Heart right ventricle (tissue), 16 donors: ENCODE data around the gene ARRDC5. TPM values are rescaled to one million over a fixed set of nuclear protein-coding genes. Genes with fewer than 3 reads are reported as not detected.

Experiments
- ATAC-seq, 8 donors: fragments of 200-7000 bp; cut with Tn5 transposase; one replicate each; pipeline ENCODE4 v1.9.1; 2020; ENCODE audit warnings: mild to moderate bottlenecking in 8 of 8, moderate library complexity in 8 of 8, moderate number of reproducible peaks in 1 of 8
- DNase-seq, 2 donors: peaks; one replicate each; pipeline ENCODE4 v3.0.0-alpha.2; 2020
- H3K27ac ChIP-seq, 10 donors: fragments of 200-600 bp; sonication (generic) in 2 of 10; one replicate each; pipeline versions ENCODE4 v1.5.0 to v1.8.0; 2020 to 2022; ENCODE audit warnings: mild to moderate bottlenecking in 3 of 10
- H3K27me3 ChIP-seq, 7 donors: fragments of 200-600 bp; one replicate each; pipeline ENCODE4 v1.8.0; 2021 to 2022; ENCODE audit warnings: mild to moderate bottlenecking in 2 of 7
- H3K36me3 ChIP-seq, 9 donors: fragments of 200-600 bp; sonication (generic) in 1 of 9; one replicate each; pipeline versions ENCODE4 v1.5.0 to v1.8.0; 2020 to 2022; ENCODE audit warnings: mild to moderate bottlenecking in 2 of 9
- H3K4me1 ChIP-seq, 9 donors: fragments of 200-600 bp; sonication (generic) in 1 of 9; one replicate each; pipeline versions ENCODE4 v1.5.0 to v1.8.0; 2020 to 2022; ENCODE audit warnings: mild to moderate bottlenecking in 4 of 9
- H3K4me3 ChIP-seq, 10 donors: fragments of 200-600 bp; sonication (generic) in 2 of 10; one replicate each; pipeline versions ENCODE4 v1.5.0 to v1.8.0; 2020 to 2022; ENCODE audit warnings: mild to moderate bottlenecking in 7 of 10, moderate library complexity in 2 of 10
- H3K9me3 ChIP-seq, 11 donors: fragments of 200-600 bp in 10 of 11; sonication (generic) in 2 of 11; one replicate each; pipeline versions ENCODE4 v1.5.0 to v1.8.0; 2013 to 2022; ENCODE audit warnings: mild to moderate bottlenecking in 2 of 11, control low read depth in 1 of 11, moderate library complexity in 1 of 11
- CTCF ChIP-seq, 9 donors: fragments of 200-600 bp; sonication (generic) in 2 of 9; IDR thresholded peaks; one replicate each; pipeline versions ENCODE4 v1.5.0 to v1.8.0; 2021 to 2022; ENCODE audit warnings: antibody characterized with exemption in 9 of 9, mild to moderate bottlenecking in 5 of 9, moderate library complexity in 1 of 9
- WGBS, 2 donors: extraction: QIAGEN DNeasy Blood & Tissue Kit; methylation state at CpG; one replicate each; pipeline ENCODE4 v1.1.7; 2013; ENCODE audit warnings: inconsistent platforms in 1 of 2; 5-methylcytosine and 5-hydroxymethylcytosine counted together
- intact Hi-C, 10 donors: fragments of 100-400 bp; cut with DNase I; formaldehyde crosslinking; loops; one replicate each; pipeline versions ENCODE4 v1.11.1 to v1.14.2; 2022
- polyA plus RNA-seq, 2 donors: library from polyadenylated mRNA; stranded (reverse); fragments of 200-250 nt; gene quantifications; one replicate each; pipeline ENCODE4 v1.2.3, GENCODE V29; 2013
- total RNA-seq, 10 donors: library from RNA; stranded (reverse); fragmentation: NEBNext Ultra II Directional in 3 of 10; extraction: Animal tissue kit (Norgen Biotek cat#: 25700) in 3 of 10; gene quantifications; one replicate each; pipeline versions ENCODE4 v1.2.1 to v1.2.4, GENCODE V29; 2021 to 2023
- donor health status: Arrhythmogenic right ventricular cardiomyopathy.
- donor health status: ischemic (EF 13 %, LVEDD 7.1; RV severe dilation, severe dysfunction).
- donor health status: healthy with polysubstance abuse.
- donor health status: DM: no; HTN: yes; CAD: no.
- donor health status: DM: no; HTN: no; CAD: no.
- donor health status: ischemic (EF 25% LVEDD 6.9; RV normal size, moderate dysfunction).
- donor health status: ischemic (EF 25% LVEDD 5.7; RV mildly dilated, moderate dysfunction).
- donor health status: healthy.
- donor health status: DM: yes; HTN: yes; CAD: no.
- donor health status: Ischemic cardiomyopathy.
- donor health status: ischemic (EF 35%, LVEDD 5.7; RV mildly dilated, moderate dysfunction).
- donor health status: nonischemic (EF 11% LVEDD 7.7; RV severe dilation, severe dysfunction).
- donor health status: DM: yes; HTN: yes; CAD: no.
- donor health status: PGD.
- donor health status: ischemic (EF 29% LVEDD 5.4; RV normal size, mild dysfunction).
- donor health status: nonischemic (EF 23%, LVEDD 6.1; RV moderate dilation, normal function).

Gene ARRDC5
- total and polyA plus RNA-seq, 12 donors, result 0.01 to 0.21 TPM; not detected in 10

- peak; percentile 93 to 98 (median 96) for ATAC-seq
- peak overlapping the region in 1 of 10 donors; percentile 73 for H3K27ac ChIP-seq
- intact Hi-C loops, result loop anchor here in 9 of 10 donors (2.0 to 5.0 kb wide), 11 partner anchors 37 to 183 kb away; no protein-coding TSS in a partner anchor
- 0 to 1% methylated on average over 48 to 82 of the region's 85 CpGs for WGBS, 2 donors
- peaks cover 0 to 11% (median 4%) of the 10 kb centered on the region in 7 donors for H3K27me3 ChIP-seq
- peak overlapping the region; percentile 41 to 93 (median 69) for H3K4me3 ChIP-seq
- DNase-seq, result peak; percentile 91 to 93
- peaks cover 0 to 7% (median 0%) of the 10 kb centered on the region in 9 donors for H3K36me3 ChIP-seq
- peaks cover 4 to 59% (median 25%) of the 10 kb centered on the region in 9 donors for H3K4me1 ChIP-seq
- TF ChIP-seq CTCF (IDR thresholded peaks at IDR 0.05), result no peak
- no peaks in the 10 kb centered on the region for H3K9me3 ChIP-seq
Measured at GRCh38 chr19:4909897-4910593, 7.3 kb upstream of the ARRDC5 start.

- intact Hi-C loops, result no loop called here
- H3K9me3 ChIP-seq, result no peaks in the 10 kb centered on the region
- peak within 1 kb of the TSS; percentile 41 to 93 (median 69) for H3K4me3 ChIP-seq
- peak within 1 kb of the TSS in 1 of 10 donors; percentile 73 for H3K27ac ChIP-seq
- no peak for TF ChIP-seq CTCF (IDR thresholded peaks at IDR 0.05)
- peaks cover 0 to 7% (median 0%) of the 10 kb centered on the region in 9 donors for H3K36me3 ChIP-seq
- peaks cover 4 to 52% (median 25%) of the 10 kb centered on the region in 9 donors for H3K4me1 ChIP-seq
- WGBS, 2 donors, result 2 to 3% methylated on average over 82 to 89 of the region's 89 CpGs
- peak in 2 of 8 donors; percentile 4 to 37 for ATAC-seq
- DNase-seq, result no peak
- peaks cover 0 to 11% (median 4%) of the 10 kb centered on the region in 7 donors for H3K27me3 ChIP-seq
Measured at GRCh38 chr19:4909156-4909896, 6.6 kb upstream of the ARRDC5 start, which contains the start of gene UHRF1. UHRF1 (plus strand) TSS chr19:4909501; CDS start chr19:4910886, 1,385 bp downstream.

GRCh38 chr19:4908781-4909155, 6.1 kb upstream of the ARRDC5 start:
- ATAC-seq (peak in 1 of 8 donors; percentile 5), DNase-seq (no peak)
- Histone ChIP-seq H3K36me3 (peaks cover 0 to 7% (median 0%) of the 10 kb centered on the region in 9 donors), H3K4me1 (peaks cover 4 to 46% (median 25%) of the 10 kb centered on the region in 9 donors), H3K27ac (no peak overlapping the region), H3K9me3 (no peaks in the 10 kb centered on the region), H3K4me3 (peak overlapping the region in 1 of 10 donors; percentile 93), H3K27me3 (peaks cover 0 to 11% (median 4%) of the 10 kb centered on the region in 7 donors)
- intact Hi-C loops, result no loop called here
- TF ChIP-seq CTCF (IDR thresholded peaks at IDR 0.05), result no peak
- 82 to 88% methylated on average over 15 of the region's 15 CpGs for WGBS, 2 donors

- ATAC-seq, result no peak
- Histone ChIP-seq H3K9me3 (no peaks in the 10 kb centered on the region), H3K27me3 (peaks cover 0 to 11% (median 4%) of the 10 kb centered on the region in 7 donors), H3K4me3 (no peak overlapping the region), H3K27ac (no peak overlapping the region), H3K36me3 (peaks cover 0 to 3% (median 0%) of the 10 kb centered on the region in 9 donors), H3K4me1 (peaks cover 4 to 42% (median 25%) of the 10 kb centered on the region in 9 donors)
- no peak for DNase-seq
- TF ChIP-seq CTCF (IDR thresholded peaks at IDR 0.05), result no peak
- intact Hi-C loops, result no loop called here
- 79 to 83% methylated on average over 5 of the region's 5 CpGs for WGBS, 2 donors
Measured at GRCh38 chr19:4908360-4908759, 5.7 kb upstream of the ARRDC5 start.
